ENCODE data around the gene QDPR. TPM values are rescaled to one million over a fixed set of nuclear protein-coding genes. Genes with fewer than 3 reads are reported as not detected.

Gene QDPR
- total RNA-seq, result 52.0 and 53.0 TPM in 2 replicates
- long read RNA-seq, transcript QDPR-201 (7 exons, 1,648 nt), result major isoform, 69 of 87 reads
- long read RNA-seq, transcript QDPR-202 (6 exons, 1,278 nt), result minor isoform, 6 of 87 reads
- long read RNA-seq, partial matches to known transcripts, result 2 of 87 reads
- long read RNA-seq, other reads (novel, unspliced or antisense), result 8 of 87 reads

GRCh38 chr4:17511950-17512795, at the start of gene QDPR:
Gene QDPR, minus strand, starts transcription at chr4:17512090. Its CDS starts 36 bp downstream, at chr4:17512054.
- Mint-ChIP-seq H3K36me3 (ENCODE audit: insufficient read depth) (peaks cover 4% of the 10 kb centered on the region), H3K4me1 (ENCODE audit: low read depth) (peaks cover 35% of the 10 kb centered on the region), H3K27ac (peak within 1 kb of the TSS; percentile 93), H3K9me3 (ENCODE audit: low read depth) (no peaks in the 10 kb centered on the region), H3K4me3 (ENCODE audit: low read depth) (peak within 1 kb of the TSS; percentile 93), H3K27me3 (peaks cover 10% of the 10 kb centered on the region)
- TF ChIP-seq CTCF (IDR thresholded peaks at IDR 0.05; ENCODE audit: unreplicated experiment), result peak; percentile 48
- peak; percentile 82 for DNase-seq (ENCODE audit: low spot score, unreplicated experiment)

GRCh38 chr4:17561195-17561909, 49.5 kb upstream of the QDPR start:
- H3K4me1 Mint-ChIP-seq (ENCODE audit: low read depth), result peaks cover 28% of the 10 kb centered on the region
- no peaks in the 10 kb centered on the region for H3K9me3 Mint-ChIP-seq (ENCODE audit: low read depth)
- H3K4me3 Mint-ChIP-seq (ENCODE audit: low read depth), result no peak overlapping the region
- H3K27me3 Mint-ChIP-seq, result peaks cover 3% of the 10 kb centered on the region
- no peaks in the 10 kb centered on the region for H3K36me3 Mint-ChIP-seq (ENCODE audit: insufficient read depth)
- H3K27ac Mint-ChIP-seq, result peak overlapping the region; percentile 90
- DNase-seq (ENCODE audit: low spot score, unreplicated experiment), result no peak
- TF ChIP-seq CTCF (IDR thresholded peaks at IDR 0.05; ENCODE audit: unreplicated experiment), result no peak

- Mint-ChIP-seq H3K27me3 (peaks cover 3% of the 10 kb centered on the region), H3K9me3 (ENCODE audit: low read depth) (no peaks in the 10 kb centered on the region), H3K4me1 (ENCODE audit: low read depth) (peaks cover 37% of the 10 kb centered on the region), H3K4me3 (ENCODE audit: low read depth) (no peak overlapping the region), H3K27ac (no peak overlapping the region), H3K36me3 (ENCODE audit: insufficient read depth) (no peaks in the 10 kb centered on the region)
- no peak for TF ChIP-seq CTCF (IDR thresholded peaks at IDR 0.05; ENCODE audit: unreplicated experiment)
- DNase-seq (ENCODE audit: low spot score, unreplicated experiment), result no peak
Observed at GRCh38 chr4:17560065-17560673, 48.3 kb upstream of the QDPR start.

GRCh38 chr4:17559709-17560048, 47.8 kb upstream of the QDPR start:
- no peaks in the 10 kb centered on the region for H3K36me3 Mint-ChIP-seq (ENCODE audit: insufficient read depth)
- H3K27ac Mint-ChIP-seq, result no peak overlapping the region
- TF ChIP-seq CTCF (IDR thresholded peaks at IDR 0.05; ENCODE audit: unreplicated experiment), result no peak
- peaks cover 6% of the 10 kb centered on the region for H3K27me3 Mint-ChIP-seq
- peaks cover 42% of the 10 kb centered on the region for H3K4me1 Mint-ChIP-seq (ENCODE audit: low read depth)
- no peaks in the 10 kb centered on the region for H3K9me3 Mint-ChIP-seq (ENCODE audit: low read depth)
- no peak for DNase-seq (ENCODE audit: low spot score, unreplicated experiment)
- H3K4me3 Mint-ChIP-seq (ENCODE audit: low read depth), result no peak overlapping the region

Data from progenitor cell of endocrine pancreas (in vitro differentiated cells).